K562 (cell line): ENCODE data around the gene MYL12B. TPM values are rescaled to one million over a fixed set of nuclear protein-coding genes. Genes with fewer than 3 reads are reported as not detected.

Experiments used
- ATAC-seq: fragments of 200-7000 bp; cut with Tn5 transposase; 3 replicates; pipeline ENCODE4 v1.9.1; 2020; ENCODE audit warnings: moderate library complexity
- BruUV-seq: library from RNA; stranded (reverse); fragments of 400-500 nt; replicated peaks from 2 replicates; lab custom pipeline; 2021; lab: Mats Ljungman, UMichigan
- CTCF ChIA-PET: fragments of 300-600 bp; formaldehyde crosslinking; extraction: SDS; loops from one replicate; lab custom pipeline; 2021; ENCODE audit warnings: low intra/inter-chr PET ratio; lab: Yijun Ruan, JAX
- POLR2A ChIA-PET: fragments of 300-600, 350-650 bp; sonication (Branson Sonifier 250); formaldehyde crosslinking; extraction: SDS; loops from one replicate; lab custom pipeline; 2021; ENCODE audit warnings: antibody characterized with exemption, inconsistent platforms; lab: Yijun Ruan, JAX
- DNase-seq, 4 experiments: peaks; one replicate each; pipeline versions ENCODE4 v3.0.0 to v3.0.0-alpha.2; 2011 to 2018; ENCODE audit warnings: low spot score in 3 of 4, mixed read lengths in 3 of 4; ENCODE audit errors: extremely low read depth in 1 of 4
- FAIRE-seq: peaks from 2 replicates; lab custom pipeline; 2011; peaks lifted over from hg19 to GRCh38; lab: Jason Lieb, UNC
- H2AFZ ChIP-seq: 2 replicates; pipeline ENCODE4 v1.6.0; 2011; ENCODE audit warnings: low read depth, low read length, control low read depth, inconsistent platforms
- H3K27ac ChIP-seq: fragments of 200-600 bp; 3 replicates; pipeline ENCODE4 v1.8.0; 2011; ENCODE audit warnings: low read depth, mild to moderate bottlenecking, control low read depth, inconsistent platforms, low read length, moderate library complexity, mixed read lengths; ENCODE audit errors: extremely low read depth
- H3K27me3 ChIP-seq, 2 experiments: fragments of 300-600 bp in 1 of 2; 2 replicates in 1 of 2; 3 replicates in 1 of 2; pipeline versions ENCODE4 v1.6.0 to v1.8.0; 2011; ENCODE audit warnings: inconsistent platforms in 2 of 2, low read length in 2 of 2, mild to moderate bottlenecking in 1 of 2, mixed read lengths in 1 of 2, moderate library complexity in 1 of 2; ENCODE audit not compliant: control insufficient read depth in 2 of 2, insufficient read depth in 2 of 2
- H3K36me3 ChIP-seq: fragments of 300-600 bp; 3 replicates; pipeline ENCODE4 v1.8.0; 2011; ENCODE audit warnings: mild to moderate bottlenecking, low read length, inconsistent platforms; ENCODE audit not compliant: control insufficient read depth, insufficient read depth
- H3K4me1 ChIP-seq, 2 experiments: fragments of 200-600 bp in 1 of 2; replicated peaks in 1 of 2; 2 replicates in 1 of 2; 3 replicates in 1 of 2; pipeline versions ENCODE4 v1.5.1 to v1.8.0; 2011; ENCODE audit warnings: inconsistent platforms in 2 of 2, low read length in 2 of 2, mild to moderate bottlenecking in 1 of 2, mixed read lengths in 1 of 2, moderate library complexity in 1 of 2; ENCODE audit not compliant: control insufficient read depth in 2 of 2, insufficient read depth in 2 of 2
- H3K4me2 ChIP-seq: 2 replicates; pipeline ENCODE4 v1.6.1; 2011; ENCODE audit warnings: low read length, control low read depth, inconsistent platforms, mixed read lengths; ENCODE audit not compliant: insufficient read depth
- H3K4me3 ChIP-seq: fragments of 200-600 bp; sonication (generic), shearing (Covaris generic); 2 replicates; pipeline ENCODE4 v1.5.1; 2016; ENCODE audit warnings: control low read depth, inconsistent platforms
- H3K79me2 ChIP-seq: fragments of 200-600 bp; 3 replicates; pipeline ENCODE4 v1.8.0; 2011; ENCODE audit warnings: low read length, inconsistent platforms; ENCODE audit not compliant: control insufficient read depth, insufficient read depth
- H3K9ac ChIP-seq, 2 experiments: 2 replicates each; pipeline versions ENCODE4 v1.6.0 to v1.6.1; 2011; ENCODE audit warnings: low read depth in 2 of 2, low read length in 2 of 2, control low read depth in 1 of 2, inconsistent platforms in 1 of 2, mild to moderate bottlenecking in 1 of 2, mixed read lengths in 1 of 2; ENCODE audit not compliant: insufficient read depth in 1 of 2
- H3K9me1 ChIP-seq: one replicate; pipeline ENCODE4 v1.6.0; 2011; ENCODE audit warnings: inconsistent platforms, mild to moderate bottlenecking, low read length, moderate library complexity; ENCODE audit not compliant: control insufficient read depth, insufficient read depth
- H3K9me3 ChIP-seq: replicated peaks from 2 replicates; pipeline ENCODE4 v1.5.1; 2011; ENCODE audit warnings: low read depth, low read length, inconsistent platforms; ENCODE audit not compliant: control insufficient read depth, insufficient read depth
- H4K20me1 ChIP-seq: replicated peaks from 2 replicates; pipeline ENCODE4 v1.6.1; 2011; ENCODE audit warnings: low read length, inconsistent platforms, mixed read lengths; ENCODE audit not compliant: control insufficient read depth, insufficient read depth
- ADNP ChIP-seq: fragments of 200-800 bp; sonication (Bioruptor generic); IDR thresholded peaks from 2 replicates; pipeline ENCODE4 v1.6.1; 2016; ENCODE audit warnings: missing genetic modification characterization, missing compliant biosample characterization
- DNMT1 ChIP-seq: fragments of 450-650 bp; IDR thresholded peaks from 2 replicates; pipeline ENCODE4 v1.6.1; 2016; ENCODE audit warnings: antibody characterized with exemption, mild to moderate bottlenecking
- FOSL1 ChIP-seq: fragments of 200-800 bp; sonication (Bioruptor generic); conservative IDR thresholded peaks from 2 replicates; pipeline ENCODE4 v1.6.1; 2016; ENCODE audit warnings: missing genetic modification characterization, missing compliant biosample characterization
- FOXP1 ChIP-seq: sonication (generic); formaldehyde crosslinking; IDR thresholded peaks from 2 replicates; pipeline ENCODE4 v1.8.0; 2022; ENCODE audit warnings: mild to moderate bottlenecking, missing genetic modification reagents
- GABPA ChIP-seq: fragments of 200-800 bp; sonication (Bioruptor generic); conservative IDR thresholded peaks from 2 replicates; pipeline ENCODE4 v1.6.1; 2016; ENCODE audit warnings: low read depth, missing genetic modification characterization, missing compliant biosample characterization
- ILK ChIP-seq: fragments of 450-650 bp; IDR thresholded peaks from 2 replicates; pipeline ENCODE4 v1.6.1; 2016; ENCODE audit warnings: missing genetic modification characterization, low read depth, mild to moderate bottlenecking, missing compliant biosample characterization, moderate library complexity, borderline replicate concordance
- PTBP1 ChIP-seq: fragments of 200-400 bp; formaldehyde crosslinking; IDR thresholded peaks from 2 replicates; pipeline ENCODE4 v1.6.1; 2017; ENCODE audit warnings: low read depth, low read length
- ZNF436 ChIP-seq: fragments of 250-450, 450-650 bp; sonication (Bioruptor Pico); formaldehyde crosslinking; IDR thresholded peaks from 2 replicates; pipeline ENCODE4 v1.7.0; 2020; ENCODE audit warnings: mild to moderate bottlenecking
- ZNF584 ChIP-seq: fragments of 200-800 bp; sonication (Bioruptor generic); IDR thresholded peaks from 2 replicates; pipeline ENCODE4 v1.6.1; 2016; ENCODE audit warnings: low read depth, mild to moderate bottlenecking, missing genetic modification characterization, missing compliant biosample characterization
- WGBS: fragments of 100-300 bp; shearing (Covaris generic); methylation state at CpG from one replicate; pipeline ENCODE4 v1.1.6; 2016; ENCODE audit warnings: low coverage, mixed read lengths; ENCODE audit not compliant: insufficient coverage; ENCODE audit errors: missing lambda C conversion rate; 5-methylcytosine and 5-hydroxymethylcytosine counted together
- in situ Hi-C: fragments of 300-500 bp; cut with MboI; formaldehyde crosslinking; loops from 4 replicates; pipeline ENCODE4 v1.15.0; 2018; ENCODE audit warnings: inconsistent platforms, mixed read lengths
- intact Hi-C: fragments of 100-400 bp; cut with micrococcal nuclease; formaldehyde crosslinking; loops from 2 replicates; pipeline ENCODE4 v1.14.2; 2022
- polyA plus RNA-seq, 8 experiments: library from polyadenylated mRNA; depleted of rRNA in 4 of 8; stranded (reverse) in 5 of 8; unstranded in 3 of 8; fragments of >200 nt; fragmentation: Nextera tagmentation in 2 of 8; fragmentation: Illumina TruSeq in 1 of 8; extraction: Ambion mirVana in 2 of 8; extraction: Trizol in 1 of 8; gene quantifications; 2 replicates each; pipeline versions ENCODE4 v1.2.1 to v1.2.3, GENCODE V29; 2011 to 2014; ENCODE audit warnings: inconsistent platforms in 1 of 8, missing spikeins in 1 of 8
- total RNA-seq, 7 experiments: library from RNA; depleted of rRNA in 6 of 7; stranded (reverse); fragments of >200 nt in 6 of 7; fragmentation: Illumina TruSeq in 2 of 7; extraction: Trizol in 2 of 7; gene quantifications; 2 replicates each; pipeline versions ENCODE4 v1.2.1 to v1.2.3, GENCODE V29; 2011 to 2021; ENCODE audit warnings: low replicate concordance in 1 of 7
- TF ChIP-seq, protein P1 (sequence below): fragments of 250-450 bp; sonication (Bioruptor Pico); IDR thresholded peaks from 2 replicates; pipeline ENCODE4 v1.8.0; 2022; ENCODE audit warnings: moderate library complexity, mild to moderate bottlenecking, inconsistent platforms

Gene MYL12B
- total and polyA plus RNA-seq, 9 of the 15 experiments (the other 6 are each of a cell fraction or from before 2014, with no cell fraction given), result 220 to 995 (median 463) TPM

DNA sequence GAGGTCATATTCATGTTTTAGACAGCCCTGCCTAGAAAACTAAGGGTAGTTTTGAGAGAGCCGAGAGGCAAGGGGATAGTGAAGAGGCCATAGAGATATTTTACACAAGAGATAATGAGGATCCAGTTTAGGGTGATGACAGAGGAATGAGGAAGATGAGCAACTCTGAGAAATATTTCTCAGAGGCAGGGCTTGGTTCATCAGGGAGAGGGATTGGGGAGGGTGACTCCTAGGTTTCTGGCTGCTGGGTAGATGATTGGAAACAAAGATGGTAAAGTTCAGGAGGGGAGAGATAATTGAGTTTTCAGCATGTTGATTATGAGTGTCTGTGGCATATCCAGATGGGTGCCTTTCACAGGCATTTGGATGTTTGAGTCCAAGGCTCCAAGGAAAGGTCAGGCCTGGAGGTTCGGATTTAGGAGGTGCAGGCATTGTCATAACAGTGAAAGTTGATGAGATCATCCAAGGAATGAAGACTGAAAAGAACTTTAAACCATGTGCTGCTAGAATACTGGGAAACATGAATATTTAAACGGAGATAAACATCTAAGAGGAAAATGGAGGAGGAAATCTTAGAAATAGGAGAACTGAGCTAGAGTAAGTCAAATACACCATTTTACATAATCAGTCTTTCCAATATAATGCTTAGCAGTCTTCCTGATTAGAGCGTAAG is 7.4 kb downstream of the MYL12B start (continued):
- TF ChIP-seq ILK (tag) (no peak), PTBP1 (no peak), DNMT1 (no peak), FOXP1 (no peak)

DNA sequence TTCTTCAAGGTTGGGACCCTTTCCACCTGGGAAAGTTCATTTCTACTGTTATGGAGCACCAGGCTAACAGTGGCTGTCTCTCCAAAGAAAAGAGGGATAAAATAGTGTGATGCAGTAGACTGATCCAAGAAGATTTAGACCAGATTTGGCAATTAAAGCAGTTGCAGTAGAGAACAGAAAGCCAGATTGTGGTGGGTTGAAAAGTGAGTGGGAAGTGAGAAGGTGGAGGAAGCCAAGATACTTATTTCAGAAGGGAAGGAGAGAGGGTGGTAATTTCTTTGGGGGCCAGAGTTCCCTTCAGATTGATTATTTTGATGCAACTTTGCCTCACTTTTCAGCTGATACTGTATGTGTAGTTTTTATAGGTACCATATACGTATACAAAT is 8.0 kb downstream of the MYL12B start:
- POLR2A ChIA-PET, result interaction anchor here (0.9 to 1.0 kb wide), 2 partner anchors 13 to 336 kb away, joined by 3 read pairs; no protein-coding TSS in a partner anchor

More for the DNA sequence above, 8.0 kb downstream of the MYL12B start:
- Histone ChIP-seq H3K27ac (no peak overlapping the region), H3K9ac (no peak overlapping the region), H3K4me1 (peaks cover 14 to 40% of the 10 kb centered on the region in 2 experiments), H3K4me3 (no peak overlapping the region), H3K9me1 (peaks cover 11% of the 10 kb centered on the region), H3K9me3 (no peaks in the 10 kb centered on the region), H2AFZ (no peak overlapping the region), H3K79me2 (peaks cover 90% of the 10 kb centered on the region), H3K27me3 (no peaks in the 10 kb centered on the region), H3K4me2 (no peak overlapping the region), H4K20me1 (peaks cover 40% of the 10 kb centered on the region), H3K36me3 (peaks cover 36% of the 10 kb centered on the region)
- ATAC-seq (no peak), DNase-seq (no peak), FAIRE-seq (no peak)
- BruUV-seq, result no TSS peak
- TF ChIP-seq ZNF584 (CRISPR knock-in tag) (no peak), ZNF436 (CRISPR knock-in tag) (no peak), FOSL1 (no peak), GABPA (tag) (no peak), ADNP (tag) (no peak)
- TF ChIP-seq, protein P1, sequence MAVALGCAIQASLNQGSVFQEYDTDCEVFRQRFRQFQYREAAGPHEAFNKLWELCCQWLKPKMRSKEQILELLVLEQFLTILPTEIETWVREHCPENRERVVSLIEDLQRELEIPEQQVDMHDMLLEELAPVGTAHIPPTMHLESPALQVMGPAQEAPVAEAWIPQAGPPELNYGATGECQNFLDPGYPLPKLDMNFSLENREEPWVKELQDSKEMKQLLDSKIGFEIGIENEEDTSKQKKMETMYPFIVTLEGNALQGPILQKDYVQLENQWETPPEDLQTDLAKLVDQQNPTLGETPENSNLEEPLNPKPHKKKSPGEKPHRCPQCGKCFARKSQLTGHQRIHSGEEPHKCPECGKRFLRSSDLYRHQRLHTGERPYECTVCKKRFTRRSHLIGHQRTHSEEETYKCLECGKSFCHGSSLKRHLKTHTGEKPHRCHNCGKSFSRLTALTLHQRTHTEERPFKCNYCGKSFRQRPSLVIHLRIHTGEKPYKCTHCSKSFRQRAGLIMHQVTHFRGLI, result no peak
- intact Hi-C loops, result no loop called here
- CTCF ChIA-PET, result no interaction called here
- WGBS, result 90% methylated on average over 1 of the region's 1 CpG
- in situ Hi-C loops, result no loop called here
